Neural cell (in vitro differentiated cells): Measurements from ENCODE around the gene PLCL2. TPM values are rescaled to one million over a fixed set of nuclear protein-coding genes. Genes with fewer than 3 reads are reported as not detected.

Experiments used
- H2AFZ ChIP-seq: fragments of 200-600, 300-800 bp; sonication (generic), shearing (Covaris generic); 2 replicates; pipeline ENCODE4 v1.6.0; 2014; ENCODE audit warnings: low read depth, mild to moderate bottlenecking, antibody characterized with exemption, low read length, moderate library complexity
- H3F3A ChIP-seq: fragments of 200-600 bp; shearing (Covaris generic); 2 replicates; pipeline ENCODE4 v1.6.1; 2016; ENCODE audit warnings: mild to moderate bottlenecking, moderate library complexity, mixed read lengths, antibody characterized with exemption, low read length; ENCODE audit not compliant: insufficient read depth, poor library complexity, severe bottlenecking
- H3K27ac ChIP-seq: fragments of 200-600, 300-800 bp; sonication (generic), shearing (Covaris generic); 2 replicates; pipeline ENCODE4 v1.5.1; 2014; ENCODE audit warnings: mild to moderate bottlenecking, low read length, moderate library complexity
- H3K27me3 ChIP-seq: fragments of 300-800, 200-600 bp; sonication (generic), shearing (Covaris generic); 2 replicates; pipeline ENCODE4 v1.6.0; 2014; ENCODE audit warnings: mild to moderate bottlenecking, low read depth, low read length, moderate library complexity; ENCODE audit not compliant: insufficient read depth
- H3K36me3 ChIP-seq: fragments of 300-800, 200-600 bp; sonication (generic), shearing (Covaris generic); 2 replicates; pipeline ENCODE4 v1.5.1; 2014; ENCODE audit warnings: mild to moderate bottlenecking, antibody characterized with exemption, low read length, moderate library complexity; ENCODE audit not compliant: insufficient read depth
- H3K4me2 ChIP-seq: fragments of 300-800, 200-600 bp; sonication (generic), shearing (Covaris generic); 2 replicates; pipeline ENCODE4 v1.6.0; 2014; ENCODE audit warnings: mild to moderate bottlenecking, low read length
- H3K4me3 ChIP-seq: fragments of 300-800, 200-600 bp; sonication (generic), shearing (Covaris generic); 2 replicates; pipeline ENCODE4 v1.5.1; 2014; ENCODE audit warnings: mild to moderate bottlenecking, low read length, moderate library complexity
- H3K79me2 ChIP-seq: fragments of 200-600 bp; shearing (Covaris generic); replicated peaks from 2 replicates; pipeline ENCODE4 v1.6.0; 2014; ENCODE audit warnings: mild to moderate bottlenecking, low read length, moderate library complexity; ENCODE audit not compliant: insufficient read depth
- H3K9ac ChIP-seq: fragments of 300-800, 200-600 bp; sonication (generic), shearing (Covaris generic); 2 replicates; pipeline ENCODE4 v1.6.1; 2016; ENCODE audit warnings: mild to moderate bottlenecking, low read length, mixed read lengths
- H3K9me2 ChIP-seq: fragments of 200-600 bp; shearing (Covaris generic); 2 replicates; pipeline ENCODE4 v1.6.1; 2016; ENCODE audit warnings: mild to moderate bottlenecking, low read length, mixed read lengths; ENCODE audit not compliant: insufficient read depth
- H3K9me3 ChIP-seq: fragments of 200-600, 300-800 bp; sonication (generic), shearing (Covaris generic); 2 replicates; pipeline ENCODE4 v1.6.1; 2016; ENCODE audit warnings: mild to moderate bottlenecking, mixed run types, low read length, moderate library complexity, mixed read lengths
- H4K20me1 ChIP-seq: fragments of 200-600 bp; shearing (Covaris generic); 2 replicates; pipeline ENCODE4 v1.6.1; 2016; ENCODE audit warnings: mild to moderate bottlenecking, mixed run types; ENCODE audit not compliant: insufficient read depth
- EP300 ChIP-seq: fragments of 450-650 bp; conservative IDR thresholded peaks from 2 replicates; pipeline ENCODE4 v1.6.1; 2014; ENCODE audit warnings: antibody characterized with exemption, mild to moderate bottlenecking, moderate library complexity; ENCODE audit not compliant: poor library complexity, severe bottlenecking
- EZH2 ChIP-seq: fragments of 200-600, 300-800 bp; shearing (Covaris generic), sonication (generic); IDR thresholded peaks from 2 replicates; pipeline ENCODE4 v1.6.1; 2014; ENCODE audit warnings: antibody characterized with exemption, low read length, borderline replicate concordance, mild to moderate bottlenecking; ENCODE audit not compliant: insufficient read depth, poor library complexity, severe bottlenecking
- MXI1 ChIP-seq: fragments of 450-650 bp; conservative IDR thresholded peaks from 2 replicates; pipeline ENCODE4 v1.6.1; 2014; ENCODE audit warnings: antibody characterized with exemption, mild to moderate bottlenecking; ENCODE audit not compliant: poor library complexity, severe bottlenecking
- POLR2AphosphoS5 ChIP-seq: IDR thresholded peaks from 2 replicates; pipeline ENCODE4 v1.6.1; 2012
- RAD21 ChIP-seq: fragments of 450-650 bp; conservative IDR thresholded peaks from 2 replicates; pipeline ENCODE4 v1.6.1; 2014; ENCODE audit warnings: antibody characterized with exemption, mild to moderate bottlenecking, moderate library complexity
- REST ChIP-seq: IDR thresholded peaks from 2 replicates; pipeline ENCODE4 v1.6.1; 2012; ENCODE audit warnings: borderline replicate concordance
- SMC3 ChIP-seq: fragments of 450-650 bp; conservative IDR thresholded peaks from 2 replicates; pipeline ENCODE4 v1.6.1; 2014; ENCODE audit warnings: antibody characterized with exemption, mild to moderate bottlenecking, moderate library complexity; ENCODE audit not compliant: poor library complexity
- TAF1 ChIP-seq: IDR thresholded peaks from 2 replicates; pipeline ENCODE4 v1.6.1; 2012; ENCODE audit warnings: low read depth
- polyA plus RNA-seq: library from polyadenylated mRNA; depleted of rRNA; stranded (reverse); fragments of >200 nt; gene quantifications from 2 replicates; pipeline ENCODE4 v1.2.3, GENCODE V29; 2014
- TF ChIP-seq, protein P1 (sequence below): fragments of 450-650 bp; IDR thresholded peaks from 2 replicates; pipeline ENCODE4 v1.5.1; 2014; ENCODE audit warnings: antibody characterized with exemption, mild to moderate bottlenecking, moderate library complexity; ENCODE audit not compliant: poor library complexity, severe bottlenecking

Gene PLCL2
- polyA plus RNA-seq, 1 donor from 2014 or later, result 69.8 TPM

DNA sequence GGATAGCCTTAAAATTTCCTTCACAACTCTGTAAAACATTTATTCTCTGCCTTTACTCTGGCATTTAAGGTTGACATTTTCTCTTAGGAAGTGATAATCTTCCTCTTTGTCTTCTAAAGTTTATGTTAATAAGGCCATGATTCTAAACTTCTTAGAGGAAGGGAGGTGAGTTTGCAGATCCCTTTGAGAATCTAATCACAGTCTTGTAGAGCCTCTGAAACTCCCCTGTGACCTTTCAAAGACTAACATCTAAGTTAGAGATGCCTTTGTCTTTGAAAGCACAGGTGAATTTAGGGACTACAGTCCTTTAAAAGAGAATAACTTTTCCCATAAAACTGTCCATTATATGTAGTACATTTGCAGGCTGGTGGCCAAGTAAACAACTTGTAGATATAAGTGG, 115.1 kb downstream of the PLCL2 start:
- Histone ChIP-seq H3K27me3 (no peaks in the 10 kb centered on the region), H3K4me3 (no peak overlapping the region), H4K20me1 (no peaks in the 10 kb centered on the region), H3K36me3 (no peaks in the 10 kb centered on the region), H2AFZ (no peak overlapping the region), H3F3A (no peaks in the 10 kb centered on the region), H3K27ac (no peak overlapping the region), H3K9ac (no peak overlapping the region), H3K4me2 (no peak overlapping the region), H3K79me2 (peaks cover 33% of the 10 kb centered on the region), H3K9me3 (no peaks in the 10 kb centered on the region), H3K9me2 (no peaks in the 10 kb centered on the region)
- TF ChIP-seq TAF1 (no peak), EP300 (no peak), REST (no peak), RAD21 (no peak), MXI1 (no peak), EZH2 (no peak), POLR2AphosphoS5 (no peak), SMC3 (no peak)
- TF ChIP-seq, protein P1, sequence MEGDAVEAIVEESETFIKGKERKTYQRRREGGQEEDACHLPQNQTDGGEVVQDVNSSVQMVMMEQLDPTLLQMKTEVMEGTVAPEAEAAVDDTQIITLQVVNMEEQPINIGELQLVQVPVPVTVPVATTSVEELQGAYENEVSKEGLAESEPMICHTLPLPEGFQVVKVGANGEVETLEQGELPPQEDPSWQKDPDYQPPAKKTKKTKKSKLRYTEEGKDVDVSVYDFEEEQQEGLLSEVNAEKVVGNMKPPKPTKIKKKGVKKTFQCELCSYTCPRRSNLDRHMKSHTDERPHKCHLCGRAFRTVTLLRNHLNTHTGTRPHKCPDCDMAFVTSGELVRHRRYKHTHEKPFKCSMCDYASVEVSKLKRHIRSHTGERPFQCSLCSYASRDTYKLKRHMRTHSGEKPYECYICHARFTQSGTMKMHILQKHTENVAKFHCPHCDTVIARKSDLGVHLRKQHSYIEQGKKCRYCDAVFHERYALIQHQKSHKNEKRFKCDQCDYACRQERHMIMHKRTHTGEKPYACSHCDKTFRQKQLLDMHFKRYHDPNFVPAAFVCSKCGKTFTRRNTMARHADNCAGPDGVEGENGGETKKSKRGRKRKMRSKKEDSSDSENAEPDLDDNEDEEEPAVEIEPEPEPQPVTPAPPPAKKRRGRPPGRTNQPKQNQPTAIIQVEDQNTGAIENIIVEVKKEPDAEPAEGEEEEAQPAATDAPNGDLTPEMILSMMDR, result no peak

GRCh38 chr3:17003457-17003856, 118.7 kb downstream of the PLCL2 start:
- Histone ChIP-seq H3K27ac (no peak overlapping the region), H3K9ac (no peak overlapping the region), H3K9me3 (no peaks in the 10 kb centered on the region), H3K27me3 (no peaks in the 10 kb centered on the region), H3K4me2 (no peak overlapping the region), H3K79me2 (peaks cover 30% of the 10 kb centered on the region), H3K36me3 (no peaks in the 10 kb centered on the region), H3F3A (no peaks in the 10 kb centered on the region), H4K20me1 (no peaks in the 10 kb centered on the region), H3K9me2 (no peaks in the 10 kb centered on the region), H2AFZ (no peak overlapping the region), H3K4me3 (no peak overlapping the region)
- TF ChIP-seq TAF1 (no peak), REST (no peak), POLR2AphosphoS5 (no peak), SMC3 (no peak), EZH2 (no peak), MXI1 (no peak), EP300 (no peak), RAD21 (no peak)
- TF ChIP-seq, protein P1, result no peak
